HepG2 (cell line): ENCODE measurements around the gene OR10H2. TPM values are rescaled to one million over a fixed set of nuclear protein-coding genes. Genes with fewer than 3 reads are reported as not detected.
A peak's percentile ranks its signal among the peaks of the same experiment; 100 is the strongest.

ENCODE experiments used
- ATAC-seq: fragments of 200-7000 bp; cut with Tn5 transposase; 3 replicates; pipeline ENCODE4 v1.9.1; 2020; ENCODE audit warnings: mild to moderate bottlenecking, moderate library complexity
- BruUV-seq: library from RNA; stranded (reverse); fragments of 400-500 nt; replicated peaks from 2 replicates; lab custom pipeline; 2021; lab: Mats Ljungman, UMichigan
- CTCF ChIA-PET: fragments of 300-600 bp; formaldehyde crosslinking; extraction: SDS; loops from one replicate; lab custom pipeline; 2021; ENCODE audit warnings: low total read pairs, inconsistent platforms, low intra/inter-chr PET ratio; lab: Yijun Ruan, JAX
- POLR2A ChIA-PET: fragments of 350-600 bp; sonication (Branson Sonifier 250); formaldehyde crosslinking; loops from one replicate; lab custom pipeline; 2020; ENCODE audit warnings: antibody characterized with exemption, inconsistent platforms; lab: Yijun Ruan, JAX
- DNase-seq: peaks from one replicate; pipeline ENCODE4 v3.0.0-alpha.2; 2015; ENCODE audit warnings: low spot score
- FAIRE-seq: peaks from 3 replicates; lab custom pipeline; 2011; peaks lifted over from hg19 to GRCh38; lab: Jason Lieb, UNC
- H2AFZ ChIP-seq: one replicate; pipeline ENCODE4 v1.6.1; 2011; ENCODE audit warnings: low read length, inconsistent platforms
- H3K27ac ChIP-seq: fragments of 300-600 bp; 3 replicates; pipeline ENCODE4 v1.8.0; 2011; ENCODE audit warnings: mixed run types, mild to moderate bottlenecking, mixed read lengths, low read length, inconsistent platforms; ENCODE audit not compliant: insufficient read depth; ENCODE audit errors: extremely low read length
- H3K27me3 ChIP-seq, 2 experiments: fragments of 200-600 bp in 1 of 2; 2 replicates in 1 of 2; 3 replicates in 1 of 2; pipeline versions ENCODE4 v1.6.0 to v1.8.0; 2011; ENCODE audit warnings: low read length in 2 of 2, mild to moderate bottlenecking in 2 of 2, moderate library complexity in 2 of 2, inconsistent platforms in 1 of 2; ENCODE audit not compliant: insufficient read depth in 2 of 2, control insufficient read depth in 1 of 2
- H3K36me3 ChIP-seq, 2 experiments: fragments of 200-600 bp in 1 of 2; replicated peaks in 1 of 2; 2 replicates in 1 of 2; 3 replicates in 1 of 2; pipeline versions ENCODE4 v1.5.1 to v1.8.0; 2011; ENCODE audit warnings: low read length in 2 of 2, inconsistent platforms in 1 of 2; ENCODE audit not compliant: insufficient read depth in 2 of 2, control insufficient read depth in 1 of 2
- H3K4me1 ChIP-seq: 2 replicates; pipeline ENCODE4 v1.5.1; 2012; ENCODE audit warnings: low read length, inconsistent platforms; ENCODE audit not compliant: insufficient read depth
- H3K4me2 ChIP-seq: 2 replicates; pipeline ENCODE4 v1.6.0; 2011; ENCODE audit warnings: low read depth, low read length, inconsistent platforms
- H3K4me3 ChIP-seq, 3 experiments: fragments of 200-600 bp in 1 of 3; sonication (generic), shearing (Covaris generic) in 1 of 3; replicated peaks in 1 of 3; 2 replicates each; pipeline ENCODE4 v1.5.1; 2011 to 2016; ENCODE audit warnings: low read length in 3 of 3, inconsistent platforms in 2 of 3, low read depth in 2 of 3, mild to moderate bottlenecking in 2 of 3, control low read depth in 1 of 3, mixed read lengths in 1 of 3; ENCODE audit not compliant: insufficient read depth in 1 of 3
- H3K79me2 ChIP-seq: one replicate; pipeline ENCODE4 v1.6.1; 2011; ENCODE audit warnings: low read length, inconsistent platforms; ENCODE audit not compliant: insufficient read depth
- H3K9ac ChIP-seq: 2 replicates; pipeline ENCODE4 v1.6.0; 2011; ENCODE audit warnings: mild to moderate bottlenecking, low read depth, low read length, inconsistent platforms; ENCODE audit not compliant: insufficient read depth
- H3K9me3 ChIP-seq: 2 replicates; pipeline ENCODE4 v1.5.1; 2012; ENCODE audit warnings: mild to moderate bottlenecking, low read length
- H4K20me1 ChIP-seq: 2 replicates; pipeline ENCODE4 v1.6.0; 2011; ENCODE audit warnings: inconsistent platforms, mild to moderate bottlenecking, low read length, moderate library complexity; ENCODE audit not compliant: insufficient read depth
- HES4 ChIP-seq: sonication (generic); formaldehyde crosslinking; IDR thresholded peaks from 2 replicates; pipeline ENCODE4 v1.9.0; 2021; ENCODE audit warnings: mild to moderate bottlenecking, missing genetic modification reagents, borderline replicate concordance
- NCOR1 ChIP-seq: fragments of 200-600 bp; sonication (generic); IDR thresholded peaks from 2 replicates; pipeline ENCODE4 v1.7.0; 2017; ENCODE audit warnings: antibody characterized with exemption, low read length, borderline replicate concordance
- NFYB ChIP-seq: sonication (generic); formaldehyde crosslinking; IDR thresholded peaks from 2 replicates; pipeline ENCODE4 v1.4.0; 2020; ENCODE audit warnings: missing genetic modification reagents
- NR1H2 ChIP-seq: sonication (generic); formaldehyde crosslinking; IDR thresholded peaks from 2 replicates; pipeline ENCODE4 v1.8.1; 2022; ENCODE audit warnings: low read depth, missing genetic modification reagents, borderline replicate concordance
- POLR2A ChIP-seq, 2 experiments: IDR thresholded peaks; 2 replicates each; pipeline ENCODE4 v1.6.1; 2011; ENCODE audit warnings: low read depth in 2 of 2, low read length in 2 of 2, mild to moderate bottlenecking in 1 of 2, moderate library complexity in 1 of 2; ENCODE audit not compliant: insufficient read depth in 1 of 2
- ZNF296 ChIP-seq: sonication (generic); formaldehyde crosslinking; conservative IDR thresholded peaks from 2 replicates; pipeline ENCODE4 v1.5.0; 2020; ENCODE audit warnings: mild to moderate bottlenecking, missing genetic modification reagents
- ZNF546 ChIP-seq: sonication (generic); formaldehyde crosslinking; conservative IDR thresholded peaks from 2 replicates; pipeline ENCODE4 v1.8.1; 2023; ENCODE audit warnings: mild to moderate bottlenecking, missing genetic modification reagents
- ZSCAN9 ChIP-seq: IDR thresholded peaks from 2 replicates; pipeline ENCODE4 v1.6.1; 2016; ENCODE audit warnings: borderline replicate concordance
- WGBS: methylation state at CpG from one replicate; pipeline ENCODE4 v1.1.6; 2017; ENCODE audit warnings: low lambda C conversion rate; 5-methylcytosine and 5-hydroxymethylcytosine counted together
- in situ Hi-C: cut with HindIII; loops from 2 replicates; pipeline ENCODE4 v1.10.0; 2017; ENCODE audit warnings: low pct_unique_long_range_greater_than_20kb; ENCODE audit not compliant: extremely low pct_ligation_motif_present
- intact Hi-C: fragments of 100-400 bp; cut with micrococcal nuclease; formaldehyde crosslinking; loops from one replicate; pipeline ENCODE4 v1.10.0; 2022; ENCODE audit not compliant: unreplicated experiment
- polyA plus RNA-seq, 8 experiments: library from polyadenylated mRNA; depleted of rRNA in 3 of 8; stranded (reverse) in 7 of 8; unstranded in 1 of 8; fragments of >200 nt; fragmentation: Illumina TruSeq in 4 of 8; extraction: Trizol in 4 of 8; gene quantifications; 2 replicates each; pipeline versions ENCODE4 v1.2.1 to v1.2.3, GENCODE V29; 2011 to 2016; ENCODE audit warnings: low read depth in 4 of 8, missing spikeins in 1 of 8, mixed read lengths in 1 of 8; ENCODE audit not compliant: insufficient read depth in 1 of 8
- total RNA-seq, 5 experiments: library from RNA; depleted of rRNA; stranded (reverse); fragments of >200 nt; fragmentation: Illumina TruSeq; extraction: Trizol; gene quantifications; 2 replicates each; pipeline ENCODE4 v1.2.3, GENCODE V29; 2016; ENCODE audit warnings: low read depth in 1 of 5
- TF ChIP-seq, protein P1 (sequence below): IDR thresholded peaks from 2 replicates; pipeline ENCODE4 v1.6.1; 2016; ENCODE audit warnings: missing genetic modification reagents, missing compliant biosample characterization
- TF ChIP-seq, protein P2 (sequence below): sonication (generic); formaldehyde crosslinking; IDR thresholded peaks from 2 replicates; pipeline ENCODE4 v1.9.0; 2022; ENCODE audit warnings: missing genetic modification reagents, mild to moderate bottlenecking, borderline replicate concordance

Gene OR10H2
- total and polyA plus RNA-seq, 2 of the 13 experiments (the other 11 are each of a cell fraction or from before 2014, with no cell fraction given): not detected

DNA sequence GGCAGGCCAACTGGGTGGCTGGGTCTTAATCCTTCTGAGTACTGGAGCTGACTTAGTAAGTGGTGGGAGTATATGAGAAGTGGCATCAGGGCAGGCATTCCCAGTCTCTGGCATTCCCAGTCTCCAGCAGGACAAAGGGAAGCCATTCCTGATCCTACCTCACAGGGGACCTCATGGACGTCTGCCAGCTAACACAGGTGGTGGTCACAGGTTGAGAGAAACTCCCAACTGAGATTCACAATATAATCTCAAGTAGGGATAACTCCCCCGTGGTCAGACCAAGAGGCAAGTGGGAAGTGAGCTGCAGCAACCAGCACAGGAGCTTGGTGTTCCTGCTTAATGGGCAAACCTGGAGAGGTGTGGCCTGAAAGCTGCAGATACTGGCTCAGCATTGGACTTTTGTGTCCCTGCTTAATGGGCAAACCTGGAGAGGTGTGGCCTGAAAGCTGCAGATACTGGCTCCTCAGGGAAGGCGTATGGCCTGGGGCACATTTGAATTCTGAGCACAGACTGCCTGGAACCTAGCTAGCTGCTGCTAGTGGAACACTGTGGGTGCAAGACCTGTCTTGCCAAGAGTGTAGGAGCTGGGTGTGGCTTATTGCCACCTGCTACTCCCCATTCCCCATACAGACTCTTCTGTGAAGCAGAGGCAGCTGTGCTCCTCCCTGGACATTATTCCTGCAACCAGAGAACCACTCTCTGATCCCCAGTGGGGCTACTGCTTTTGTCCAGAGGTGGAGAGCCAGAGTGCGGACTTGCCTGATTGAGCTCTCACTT, 25.9 kb upstream of the OR10H2 start:
- POLR2A ChIA-PET: interaction anchor here (1.8 to 2.6 kb wide), 2 partner anchors 29 to 61 kb away, joined by 8 to 11 read pairs; partner anchors contain the start of genes CYP4F12 and CYP4F3

More for the DNA sequence above, 25.9 kb upstream of the OR10H2 start:
- in situ Hi-C loops: no loop called here
- no peaks in the 10 kb centered on the region; the same call in 1 of the 2 replicates for H4K20me1 ChIP-seq
- TF ChIP-seq, protein P1, sequence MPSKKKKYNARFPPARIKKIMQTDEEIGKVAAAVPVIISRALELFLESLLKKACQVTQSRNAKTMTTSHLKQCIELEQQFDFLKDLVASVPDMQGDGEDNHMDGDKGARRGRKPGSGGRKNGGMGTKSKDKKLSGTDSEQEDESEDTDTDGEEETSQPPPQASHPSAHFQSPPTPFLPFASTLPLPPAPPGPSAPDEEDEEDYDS: peak; percentile 48; the same call in 1 of the 2 replicates
- TF ChIP-seq NFYB (CRISPR knock-in tag) (0 out of 2 replicates have a peak, but pooled peaks have one; percentile 19), ZNF296 (CRISPR knock-in tag) (no peak), HES4 (CRISPR knock-in tag) (peak; percentile 19; the same call in 1 of the 2 replicates), ZNF546 (CRISPR knock-in tag) (0 out of 2 replicates have a peak, but pooled peaks have one; percentile 40), ZSCAN9 (CRISPR knock-in tag) (no peak), NR1H2 (CRISPR knock-in tag) (no peak), POLR2A (IDR thresholded peaks at IDR 0.05; ENCODE audit: insufficient read depth in 1 of 2, low read depth in 2 of 2, low read length in 2 of 2) (peak; percentile 30 to 46; a peak in 2 of 4 replicates), NCOR1 (peak; percentile 17; the same call in 1 of the 2 replicates)
- TF ChIP-seq, protein P2, sequence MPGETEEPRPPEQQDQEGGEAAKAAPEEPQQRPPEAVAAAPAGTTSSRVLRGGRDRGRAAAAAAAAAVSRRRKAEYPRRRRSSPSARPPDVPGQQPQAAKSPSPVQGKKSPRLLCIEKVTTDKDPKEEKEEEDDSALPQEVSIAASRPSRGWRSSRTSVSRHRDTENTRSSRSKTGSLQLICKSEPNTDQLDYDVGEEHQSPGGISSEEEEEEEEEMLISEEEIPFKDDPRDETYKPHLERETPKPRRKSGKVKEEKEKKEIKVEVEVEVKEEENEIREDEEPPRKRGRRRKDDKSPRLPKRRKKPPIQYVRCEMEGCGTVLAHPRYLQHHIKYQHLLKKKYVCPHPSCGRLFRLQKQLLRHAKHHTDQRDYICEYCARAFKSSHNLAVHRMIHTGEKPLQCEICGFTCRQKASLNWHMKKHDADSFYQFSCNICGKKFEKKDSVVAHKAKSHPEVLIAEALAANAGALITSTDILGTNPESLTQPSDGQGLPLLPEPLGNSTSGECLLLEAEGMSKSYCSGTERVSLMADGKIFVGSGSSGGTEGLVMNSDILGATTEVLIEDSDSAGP (CRISPR knock-in tag): 0 out of 2 replicates have a peak, but pooled peaks have one; percentile 16
- H3K4me2 ChIP-seq: peak overlapping the region; percentile 63
- 60% methylated on average over 2 of the region's 4 CpGs for WGBS
- H2AFZ ChIP-seq: no peak overlapping the region
- BruUV-seq: no TSS peak
- H3K27ac ChIP-seq: peak overlapping the region; percentile 72
- DNase-seq (peak; percentile 76), FAIRE-seq (peak; percentile 84), ATAC-seq (peak; percentile 96)
- H3K4me3 ChIP-seq: peak overlapping the region in 1 of 3 experiments; percentile 43; a peak in 2 of 6 replicates
- 0 out of 5 replicates have a peak, but pooled peaks cover 0 to 3% of the 10 kb centered on the region in 2 experiments for H3K36me3 ChIP-seq
- H3K79me2 ChIP-seq: no peaks in the 10 kb centered on the region
- peaks cover 28% of the 10 kb centered on the region for H3K4me1 ChIP-seq
- CTCF ChIA-PET: interaction anchor here (2.5 kb wide), 1 partner anchor 72 kb away, joined by 10 read pairs; no protein-coding TSS in a partner anchor
- H3K9ac ChIP-seq: no peak overlapping the region; the same call in 1 of the 2 replicates
- H3K9me3 ChIP-seq: no peaks in the 10 kb centered on the region
- H3K27me3 ChIP-seq: no peaks in the 10 kb centered on the region
- intact Hi-C loops: loop anchor here (2.0 kb wide), 1 partner anchor 69 kb away; no protein-coding TSS in a partner anchor
